Vagina (tissue), 2 donors: Measurements from ENCODE around the gene SLC5A11.

Experiments used
- CTCF ChIP-seq, 3 experiments: fragments of 450-650 bp in 2 of 3; fragments of 200-600 bp in 1 of 3; sonication (generic) in 1 of 3; IDR thresholded peaks; one replicate each; pipeline ENCODE4 v1.5.1; 2017 to 2019; ENCODE audit warnings: antibody characterized with exemption in 3 of 3, mild to moderate bottlenecking in 2 of 3, moderate library complexity in 2 of 3
- POLR2A ChIP-seq, 2 donors: fragments of 450-650 bp; IDR thresholded peaks; one replicate each; pipeline ENCODE4 v1.6.1; 2017; ENCODE audit warnings: antibody characterized with exemption in 2 of 2, mild to moderate bottlenecking in 2 of 2, moderate library complexity in 2 of 2
- POLR2AphosphoS5 ChIP-seq, 2 donors: sonication (generic); formaldehyde crosslinking; IDR thresholded peaks; one replicate each; pipeline ENCODE4 v1.9.0; 2017; ENCODE audit warnings: antibody characterized with exemption in 2 of 2, mild to moderate bottlenecking in 2 of 2, low read depth in 1 of 2; ENCODE audit not compliant: insufficient read depth in 1 of 2

GRCh38 chr16:24820522-24820921 is 25.2 kb upstream of the SLC5A11 start:
- TF ChIP-seq CTCF (IDR thresholded peaks at IDR 0.05) = no peak
- TF ChIP-seq POLR2A (IDR thresholded peaks at IDR 0.05) = no peak
- TF ChIP-seq POLR2AphosphoS5 (IDR thresholded peaks at IDR 0.05; ENCODE audit: insufficient read depth in 1 of 2, low read depth in 1 of 2) = no peak
